Activated CD4-positive, alpha-beta T cell treated with anti-CD3 and anti-CD28 coated beads, Interleukin-2, amount 50 U/mL, for 48 hours (primary cell): ENCODE data around the gene IRS2.
A peak's percentile ranks its signal among the peaks of the same experiment; 100 is the strongest.
"Not testable (repeated sequence)": the region's sequence is repeated elsewhere in the genome, so short reads cannot be mapped to it uniquely, and the experiment has no call there.

ENCODE experiments used
- DNase-seq, 2 experiments: peaks; one replicate each; pipeline ENCODE4 v3.0.0-alpha.2; 2020

Gene IRS2

DNA sequence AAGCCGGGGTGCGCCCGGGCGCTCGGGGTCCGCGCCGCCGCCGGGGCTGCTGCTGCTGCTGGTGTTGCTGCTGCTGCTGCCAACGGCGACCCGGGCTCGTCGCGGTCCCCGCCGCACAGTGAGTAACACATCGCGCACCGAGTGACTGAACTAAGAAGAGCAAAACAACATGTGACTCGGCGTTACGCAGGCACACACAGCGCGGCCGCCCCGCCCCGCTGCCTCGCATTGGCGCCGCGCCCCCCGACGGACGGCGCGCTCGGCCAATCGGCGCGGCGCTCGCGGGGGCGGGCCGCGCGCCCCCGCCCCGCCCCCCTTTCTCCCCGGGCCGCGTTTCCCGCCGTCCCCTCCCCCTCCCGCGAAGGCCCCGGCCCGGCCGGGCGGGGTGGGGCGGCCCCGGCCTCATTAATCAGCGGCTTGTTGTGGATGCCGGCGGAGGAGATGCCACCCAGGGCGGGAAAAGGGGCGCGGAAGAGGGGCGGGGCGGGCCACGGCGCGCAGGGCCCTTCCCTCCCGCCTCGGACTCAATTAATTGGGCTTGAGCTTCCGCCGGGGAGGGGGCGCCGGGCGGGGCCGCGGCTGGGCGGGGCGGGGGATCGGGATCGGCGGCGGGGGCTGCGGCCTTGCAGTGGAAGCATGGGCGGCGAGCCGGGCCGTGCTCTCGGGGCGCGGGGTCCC lies at the start of gene IRS2:
IRS2 (minus strand) TSS at position 127 of the 678 bp plus-strand sequence. CDS start 530 bp downstream, outside the sequence.
- peak; percentile 85 to 90 for DNase-seq

DNA sequence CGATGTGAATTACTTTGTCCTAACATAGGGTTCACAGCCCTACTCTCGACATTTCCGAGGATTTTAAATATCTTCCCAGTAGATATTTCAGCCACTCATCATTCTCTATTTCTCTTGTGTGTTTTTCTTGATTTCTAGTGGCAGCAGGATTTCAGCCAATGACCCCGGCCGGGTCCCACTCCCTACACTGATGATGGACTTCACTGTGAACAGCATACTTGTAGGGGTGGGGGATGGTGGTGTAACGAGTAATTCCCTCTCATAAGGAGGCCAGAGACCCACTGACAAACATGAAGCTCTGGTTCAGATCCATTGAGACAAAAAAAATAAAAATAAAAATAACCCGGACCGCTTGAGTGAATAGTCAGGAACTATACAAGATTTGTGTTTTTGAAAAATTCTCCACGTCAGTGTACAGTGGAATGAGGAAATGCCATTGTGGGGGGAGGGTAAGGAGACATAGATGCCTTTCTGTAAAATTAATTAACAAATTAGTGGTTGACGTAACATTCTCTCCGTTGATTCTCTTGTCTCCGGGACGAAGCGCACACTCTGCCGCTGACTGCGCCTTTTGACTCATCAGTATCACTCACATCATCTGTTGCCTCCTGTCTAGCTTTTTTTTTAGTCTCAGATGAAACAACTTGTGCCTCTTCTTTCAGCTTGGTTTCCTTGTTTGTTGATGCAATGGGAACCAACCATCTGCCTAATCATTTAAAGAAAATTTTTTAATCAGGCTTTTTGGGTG lies 48.8 kb upstream of the IRS2 start:
- no peak for DNase-seq

DNA sequence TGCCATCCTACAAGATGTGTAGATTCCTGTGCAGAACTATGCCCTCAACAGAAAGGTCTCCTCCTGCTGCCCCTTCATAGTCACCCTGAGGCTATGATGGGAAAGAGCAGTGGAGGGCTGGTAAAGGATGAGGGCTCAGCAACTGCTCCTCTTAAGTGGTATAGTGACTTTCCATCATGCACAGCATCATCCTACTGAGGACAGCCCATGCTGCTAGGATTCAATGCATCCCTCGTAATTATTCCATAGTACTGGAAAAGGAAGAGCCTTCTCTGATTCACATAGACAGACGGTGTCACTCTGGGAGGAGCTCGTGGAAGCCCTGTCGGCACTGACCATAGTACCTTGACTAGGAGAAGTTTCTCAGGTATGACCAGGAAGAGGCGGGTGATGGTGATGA lies 47.6 kb upstream of the IRS2 start:
- no peak for DNase-seq

DNA sequence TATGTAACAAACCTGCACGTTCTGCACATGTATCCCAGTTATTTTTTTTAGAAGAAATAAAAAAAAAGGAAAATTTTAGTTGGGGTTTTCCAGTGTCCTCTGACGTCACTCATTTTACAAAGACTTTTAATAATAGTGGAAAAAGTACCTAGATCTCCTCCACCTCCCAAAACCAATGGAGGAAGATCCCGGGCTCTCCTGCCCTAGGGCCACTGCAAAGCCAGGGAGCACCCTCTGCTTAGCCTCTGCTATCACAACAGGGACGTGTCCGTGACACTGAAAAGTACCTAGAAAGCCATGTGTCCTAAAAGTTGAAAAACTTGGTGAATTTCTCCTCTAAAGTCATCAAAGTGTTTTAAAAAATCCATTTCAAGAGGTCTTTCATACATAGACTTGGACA lies 46.7 kb upstream of the IRS2 start:
- DNase-seq: no peak

- not testable (repeated sequence) for DNase-seq
Measured at GRCh38 chr13:109828591-109829316, 42.4 kb upstream of the IRS2 start.

- DNase-seq: not testable (repeated sequence)
Measured at GRCh38 chr13:109823201-109823600, 36.8 kb upstream of the IRS2 start.

- no peak for DNase-seq
Measured at GRCh38 chr13:109821103-109821502, 34.7 kb upstream of the IRS2 start.

GRCh38 chr13:109819874-109820273 lies 33.5 kb upstream of the IRS2 start:
- no peak for DNase-seq

GRCh38 chr13:109818886-109819285 lies 32.5 kb upstream of the IRS2 start:
- DNase-seq: no peak

DNA sequence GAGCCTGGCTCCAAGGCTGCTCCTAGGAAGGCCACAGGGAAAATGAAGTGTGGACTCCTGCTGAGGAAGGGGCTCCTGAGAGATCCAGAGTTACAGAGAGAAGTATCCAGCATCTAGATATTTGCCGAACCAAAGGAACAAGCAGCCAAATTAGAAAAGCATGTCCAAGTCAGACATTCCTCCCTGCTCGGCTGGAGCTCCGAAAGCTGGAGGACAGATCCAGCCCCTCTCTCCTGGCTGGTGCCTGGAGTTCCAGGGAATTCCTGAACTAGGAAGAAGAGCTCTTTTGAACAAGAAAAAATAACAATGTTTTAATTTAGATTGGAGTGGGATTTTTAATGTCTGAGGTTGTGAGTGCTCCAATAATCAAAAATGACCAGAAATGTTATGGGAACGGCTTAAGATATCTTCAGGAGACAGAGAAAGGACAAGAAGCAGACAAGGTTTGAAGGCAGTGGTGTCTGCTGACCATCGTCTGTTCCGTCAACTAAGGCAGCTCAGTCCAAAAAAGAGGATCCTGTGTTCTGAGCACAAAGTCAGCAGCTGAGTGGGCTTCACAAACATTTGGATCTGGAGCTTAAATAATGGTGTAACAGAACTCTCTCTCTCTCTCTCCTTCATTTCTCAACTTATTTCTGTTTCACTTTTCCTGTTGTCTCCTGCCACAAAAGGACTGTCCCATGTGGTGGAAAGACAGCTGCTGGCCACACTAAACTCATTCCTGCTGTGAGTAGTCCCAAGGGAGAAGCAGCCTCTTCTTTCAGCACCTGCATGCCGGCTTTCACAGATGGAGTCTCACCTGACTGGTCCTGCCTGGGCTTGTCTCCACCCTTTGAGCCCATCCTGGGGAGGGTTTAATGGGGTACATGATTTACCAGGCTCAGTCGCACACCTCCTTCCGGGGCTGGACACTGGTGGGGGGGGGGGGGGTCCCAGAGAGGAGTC lies 31.5 kb upstream of the IRS2 start:
- DNase-seq: no peak

DNA sequence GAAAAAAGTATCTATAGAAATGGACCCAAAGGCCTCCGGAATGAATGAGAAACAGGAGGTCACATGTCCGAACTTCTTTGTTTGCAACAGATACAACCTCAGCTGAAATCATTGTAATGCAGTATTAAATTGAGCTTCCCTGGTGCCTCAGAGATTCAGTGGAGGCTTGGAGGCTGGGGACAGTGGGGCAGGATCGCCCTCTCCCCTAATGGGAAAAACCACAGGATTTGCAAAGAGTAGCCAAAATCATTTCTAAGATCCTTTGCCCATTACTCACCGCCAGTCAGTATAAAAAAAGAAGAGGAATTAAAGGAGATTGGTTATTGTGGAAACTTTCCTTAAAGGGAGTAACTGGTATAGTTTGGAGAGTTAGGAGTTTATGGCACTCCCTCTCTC lies 30.4 kb upstream of the IRS2 start:
- no peak for DNase-seq

DNA sequence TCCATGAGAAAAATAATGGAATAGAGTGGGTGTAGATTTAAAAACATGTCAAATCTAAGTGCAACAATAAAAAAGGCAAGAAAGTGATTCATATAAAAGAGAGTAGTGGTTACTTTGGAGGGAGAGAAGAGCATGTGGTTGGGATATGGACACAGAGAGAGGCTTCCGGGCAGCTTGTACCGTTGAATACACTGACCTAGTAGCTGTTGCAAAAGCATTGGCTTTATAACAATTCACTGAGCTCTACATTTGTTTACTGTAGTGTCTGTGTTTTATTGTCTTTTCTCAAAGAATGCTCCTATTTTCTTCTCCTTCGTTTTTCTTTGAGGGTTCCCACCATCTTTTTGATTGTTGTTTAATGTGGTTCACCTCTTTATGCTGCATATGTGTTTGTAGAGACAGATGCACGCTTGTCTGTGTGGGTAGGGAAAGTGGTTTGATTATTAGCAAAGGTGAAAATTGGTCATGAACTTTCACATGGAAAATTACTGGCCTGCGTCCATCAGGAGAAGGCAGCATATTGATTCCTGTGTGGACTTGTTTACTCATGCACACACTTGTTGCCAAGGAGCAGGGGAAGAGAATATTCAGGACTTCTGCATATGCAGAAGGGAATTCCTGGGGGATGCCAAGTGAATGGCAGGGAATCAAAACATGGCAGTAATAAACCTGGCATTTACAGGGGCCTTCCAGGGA lies 29.9 kb upstream of the IRS2 start:
- DNase-seq: no peak

GRCh38 chr13:109815651-109816050 lies 29.3 kb upstream of the IRS2 start:
- DNase-seq: no peak

GRCh38 chr13:109813663-109814062 lies 27.3 kb upstream of the IRS2 start:
- no peak for DNase-seq

DNA sequence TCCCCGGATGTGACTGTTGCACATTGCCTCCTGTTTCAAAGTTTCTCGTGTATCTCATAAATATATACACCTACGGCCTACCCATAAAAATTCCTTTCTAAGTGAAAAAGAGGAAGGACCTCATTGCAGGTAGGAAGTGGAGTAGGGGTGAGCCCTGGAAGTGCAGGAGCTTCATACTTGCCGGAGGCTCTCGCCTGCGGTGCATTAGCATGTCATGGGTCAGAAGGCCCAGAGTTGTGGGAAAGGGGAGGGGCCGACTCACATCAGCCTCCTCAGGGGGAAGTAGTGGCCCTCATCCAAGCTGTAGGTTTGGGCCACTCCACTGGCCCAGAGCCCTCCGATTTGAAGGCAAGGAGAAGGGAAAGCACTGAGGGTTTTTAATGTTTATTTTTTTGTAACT lies 26.0 kb upstream of the IRS2 start:
- no peak for DNase-seq

- no peak for DNase-seq
Measured at GRCh38 chr13:109810761-109811510, 24.6 kb upstream of the IRS2 start.

DNA sequence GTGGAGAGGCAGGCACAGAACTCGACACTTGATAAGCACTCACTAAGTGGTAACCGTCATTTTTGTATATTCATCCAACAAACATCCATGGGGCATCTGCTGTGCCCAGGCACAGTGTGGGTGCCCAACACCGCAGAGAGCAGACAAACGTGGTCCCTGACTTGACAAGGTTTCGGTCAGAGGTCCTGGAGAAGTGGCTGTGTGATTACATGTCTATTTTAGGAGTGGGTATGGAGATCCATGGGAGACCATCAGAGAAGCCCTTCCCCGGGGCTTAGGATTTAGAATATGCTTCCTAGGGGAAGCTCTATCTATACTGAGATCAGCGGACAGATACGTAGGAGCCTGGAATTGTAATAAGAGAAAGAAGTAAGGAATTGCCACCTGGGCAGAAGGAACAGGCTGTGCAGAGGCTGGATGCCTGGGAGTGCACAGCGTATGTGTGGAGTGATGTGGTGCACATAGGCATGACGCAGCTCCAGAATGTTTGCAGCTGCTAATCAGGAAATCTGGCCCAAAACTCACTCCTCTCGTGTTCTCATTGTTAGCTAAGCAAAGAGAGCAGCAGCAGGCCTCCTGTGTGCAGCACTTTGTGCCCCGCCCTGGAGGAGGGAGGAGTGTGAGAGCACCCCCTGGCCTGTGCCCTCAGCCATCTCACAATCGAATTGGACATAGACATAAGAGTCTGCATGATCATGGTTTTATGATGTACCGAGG lies 23.0 kb upstream of the IRS2 start:
- no peak for DNase-seq

- DNase-seq: no peak
Measured at GRCh38 chr13:109807345-109807744, 21.0 kb upstream of the IRS2 start.

DNA sequence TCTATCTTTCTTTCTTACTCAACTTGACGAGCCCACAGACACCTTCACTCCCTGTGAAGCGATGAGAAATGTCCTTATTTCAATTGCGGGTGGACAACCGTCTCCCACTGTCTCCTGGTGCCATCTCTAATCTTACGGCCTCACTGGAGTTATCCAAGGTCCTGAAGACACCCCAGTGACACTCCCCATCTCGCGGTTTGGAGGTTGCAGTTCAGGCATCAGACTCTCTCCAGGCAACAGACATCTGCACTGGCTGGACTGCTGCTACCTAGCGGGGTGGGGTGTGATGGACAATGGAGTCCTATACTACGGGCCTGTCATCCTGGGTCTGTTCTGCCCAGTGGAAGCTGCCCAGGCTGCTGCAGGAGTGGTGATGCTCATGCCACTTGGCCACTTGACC lies 18.3 kb upstream of the IRS2 start:
- DNase-seq: no peak

DNA sequence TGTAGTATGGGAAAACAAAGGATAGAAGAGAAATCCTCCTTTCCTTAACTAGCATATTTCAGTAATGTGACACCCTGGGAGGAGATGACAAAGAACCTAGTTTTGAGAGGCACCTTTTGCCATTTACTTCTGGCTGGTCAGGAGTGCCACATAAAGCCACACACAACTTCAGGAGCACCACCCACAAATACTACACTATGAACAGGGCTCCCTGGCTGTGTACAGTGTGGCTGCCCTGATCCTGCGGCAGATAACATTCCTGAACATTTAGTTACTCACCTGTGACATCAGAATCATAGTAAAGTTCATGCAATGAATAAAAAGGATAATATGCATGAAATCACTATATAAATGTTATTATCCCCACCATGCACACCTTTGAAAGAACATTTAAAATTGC lies 17.4 kb upstream of the IRS2 start:
- no peak for DNase-seq

DNA sequence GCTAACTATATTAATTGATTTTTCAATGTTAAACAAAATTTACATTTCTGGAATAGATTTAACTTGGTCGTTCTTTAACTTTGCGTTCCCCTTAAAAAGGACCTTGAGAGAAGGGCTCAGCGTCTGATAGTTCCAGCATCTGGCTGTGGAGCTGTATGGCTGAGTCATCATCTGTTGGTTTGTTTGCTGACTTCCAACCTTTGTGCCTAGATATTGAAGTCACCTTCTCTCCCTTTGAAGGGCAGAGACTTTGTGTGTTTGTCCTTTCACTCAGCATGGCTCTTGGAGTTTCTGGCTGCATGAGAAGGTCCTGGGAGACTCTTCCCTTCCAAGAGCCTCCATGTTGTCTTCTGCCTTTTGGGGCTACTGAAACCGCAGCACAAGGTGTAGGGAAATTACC lies 16.6 kb upstream of the IRS2 start:
- DNase-seq: no peak
